Testis (tissue), 2 donors: ENCODE data around the gene PRR11.

Experiments
- CTCF ChIP-seq, 3 experiments: fragments of 450-650 bp in 2 of 3; fragments of 200-600 bp in 1 of 3; sonication (generic) in 1 of 3; IDR thresholded peaks; one replicate each; pipeline ENCODE4 v1.5.1; 2016 to 2019; ENCODE audit warnings: antibody characterized with exemption in 3 of 3, mild to moderate bottlenecking in 2 of 3, moderate library complexity in 1 of 3
- POLR2A ChIP-seq: fragments of 450-650 bp; IDR thresholded peaks from one replicate; pipeline ENCODE4 v1.6.1; 2017; ENCODE audit warnings: antibody characterized with exemption, mild to moderate bottlenecking, moderate library complexity

DNA sequence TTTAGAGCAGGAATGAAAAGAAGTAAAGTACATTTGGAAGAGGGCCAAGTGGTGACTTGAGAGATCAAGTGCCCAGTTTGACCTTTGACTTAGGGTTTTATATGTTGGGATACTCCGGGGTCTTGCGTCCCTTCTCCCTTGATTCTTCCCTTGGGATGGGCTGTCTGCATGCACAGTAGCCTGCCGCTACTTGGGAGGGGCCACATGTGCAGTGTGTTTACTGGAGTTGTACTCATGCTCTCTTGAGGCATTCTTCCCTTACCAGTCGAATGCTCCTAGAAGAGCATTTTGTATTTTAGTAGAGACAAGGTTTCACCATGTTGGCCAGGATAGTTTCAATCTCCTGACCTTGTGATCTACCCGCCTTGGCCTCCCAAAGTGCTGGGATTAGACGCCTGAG is 88.5 kb downstream of the PRR11 start:
- TF ChIP-seq POLR2A (no peak), CTCF (IDR thresholded peaks at IDR 0.05) (no peak)
